HL-60 (cell line): Measurements from ENCODE around the gene TMEM100.

Experiments
- GABPA ChIP-seq: IDR thresholded peaks from 2 replicates; pipeline ENCODE4 v1.6.1; 2012; ENCODE audit warnings: low read depth
- TF ChIP-seq, protein P1 (sequence below): IDR thresholded peaks from one replicate; pipeline ENCODE4 v1.5.1; 2011; ENCODE audit warnings: low read length, control low read depth, inconsistent platforms; ENCODE audit not compliant: insufficient read depth
- TF ChIP-seq, protein P2 (sequence below): IDR thresholded peaks from 2 replicates; pipeline ENCODE4 v1.6.1; 2012; ENCODE audit warnings: low read depth; ENCODE audit not compliant: insufficient replicate concordance

DNA sequence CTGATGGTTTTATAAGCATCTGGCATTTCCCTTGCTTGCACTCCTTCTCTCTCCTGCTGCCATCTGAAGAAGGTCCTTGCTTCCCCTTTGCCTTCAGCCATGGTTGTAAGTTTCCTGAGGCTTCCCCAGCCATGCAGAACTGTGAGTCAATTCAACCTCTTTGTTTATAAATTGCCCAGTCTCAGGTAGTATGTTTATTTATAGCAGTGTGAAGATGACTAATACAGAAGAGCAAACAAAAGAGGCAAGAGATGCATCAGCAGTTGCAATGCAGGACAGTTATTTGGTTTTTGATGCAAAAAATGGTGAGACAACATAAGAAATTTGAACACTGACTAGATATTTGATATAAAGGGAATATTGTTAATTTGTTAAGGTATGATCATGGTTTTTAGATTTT, 16.8 kb downstream of the TMEM100 start:
- TF ChIP-seq, protein P1, sequence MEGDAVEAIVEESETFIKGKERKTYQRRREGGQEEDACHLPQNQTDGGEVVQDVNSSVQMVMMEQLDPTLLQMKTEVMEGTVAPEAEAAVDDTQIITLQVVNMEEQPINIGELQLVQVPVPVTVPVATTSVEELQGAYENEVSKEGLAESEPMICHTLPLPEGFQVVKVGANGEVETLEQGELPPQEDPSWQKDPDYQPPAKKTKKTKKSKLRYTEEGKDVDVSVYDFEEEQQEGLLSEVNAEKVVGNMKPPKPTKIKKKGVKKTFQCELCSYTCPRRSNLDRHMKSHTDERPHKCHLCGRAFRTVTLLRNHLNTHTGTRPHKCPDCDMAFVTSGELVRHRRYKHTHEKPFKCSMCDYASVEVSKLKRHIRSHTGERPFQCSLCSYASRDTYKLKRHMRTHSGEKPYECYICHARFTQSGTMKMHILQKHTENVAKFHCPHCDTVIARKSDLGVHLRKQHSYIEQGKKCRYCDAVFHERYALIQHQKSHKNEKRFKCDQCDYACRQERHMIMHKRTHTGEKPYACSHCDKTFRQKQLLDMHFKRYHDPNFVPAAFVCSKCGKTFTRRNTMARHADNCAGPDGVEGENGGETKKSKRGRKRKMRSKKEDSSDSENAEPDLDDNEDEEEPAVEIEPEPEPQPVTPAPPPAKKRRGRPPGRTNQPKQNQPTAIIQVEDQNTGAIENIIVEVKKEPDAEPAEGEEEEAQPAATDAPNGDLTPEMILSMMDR, result no peak
- TF ChIP-seq GABPA, result no peak
- TF ChIP-seq, protein P2, sequence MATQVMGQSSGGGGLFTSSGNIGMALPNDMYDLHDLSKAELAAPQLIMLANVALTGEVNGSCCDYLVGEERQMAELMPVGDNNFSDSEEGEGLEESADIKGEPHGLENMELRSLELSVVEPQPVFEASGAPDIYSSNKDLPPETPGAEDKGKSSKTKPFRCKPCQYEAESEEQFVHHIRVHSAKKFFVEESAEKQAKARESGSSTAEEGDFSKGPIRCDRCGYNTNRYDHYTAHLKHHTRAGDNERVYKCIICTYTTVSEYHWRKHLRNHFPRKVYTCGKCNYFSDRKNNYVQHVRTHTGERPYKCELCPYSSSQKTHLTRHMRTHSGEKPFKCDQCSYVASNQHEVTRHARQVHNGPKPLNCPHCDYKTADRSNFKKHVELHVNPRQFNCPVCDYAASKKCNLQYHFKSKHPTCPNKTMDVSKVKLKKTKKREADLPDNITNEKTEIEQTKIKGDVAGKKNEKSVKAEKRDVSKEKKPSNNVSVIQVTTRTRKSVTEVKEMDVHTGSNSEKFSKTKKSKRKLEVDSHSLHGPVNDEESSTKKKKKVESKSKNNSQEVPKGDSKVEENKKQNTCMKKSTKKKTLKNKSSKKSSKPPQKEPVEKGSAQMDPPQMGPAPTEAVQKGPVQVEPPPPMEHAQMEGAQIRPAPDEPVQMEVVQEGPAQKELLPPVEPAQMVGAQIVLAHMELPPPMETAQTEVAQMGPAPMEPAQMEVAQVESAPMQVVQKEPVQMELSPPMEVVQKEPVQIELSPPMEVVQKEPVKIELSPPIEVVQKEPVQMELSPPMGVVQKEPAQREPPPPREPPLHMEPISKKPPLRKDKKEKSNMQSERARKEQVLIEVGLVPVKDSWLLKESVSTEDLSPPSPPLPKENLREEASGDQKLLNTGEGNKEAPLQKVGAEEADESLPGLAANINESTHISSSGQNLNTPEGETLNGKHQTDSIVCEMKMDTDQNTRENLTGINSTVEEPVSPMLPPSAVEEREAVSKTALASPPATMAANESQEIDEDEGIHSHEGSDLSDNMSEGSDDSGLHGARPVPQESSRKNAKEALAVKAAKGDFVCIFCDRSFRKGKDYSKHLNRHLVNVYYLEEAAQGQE, result no peak
